ENCODE results near the gene FXYD6. TPM values are rescaled to one million over a fixed set of nuclear protein-coding genes. Genes with fewer than 3 reads are reported as not detected.

The FXYD6 gene
- total and polyA plus RNA-seq, 11 donors: 24.6 to 54.0 (median 39.5) TPM

DNA sequence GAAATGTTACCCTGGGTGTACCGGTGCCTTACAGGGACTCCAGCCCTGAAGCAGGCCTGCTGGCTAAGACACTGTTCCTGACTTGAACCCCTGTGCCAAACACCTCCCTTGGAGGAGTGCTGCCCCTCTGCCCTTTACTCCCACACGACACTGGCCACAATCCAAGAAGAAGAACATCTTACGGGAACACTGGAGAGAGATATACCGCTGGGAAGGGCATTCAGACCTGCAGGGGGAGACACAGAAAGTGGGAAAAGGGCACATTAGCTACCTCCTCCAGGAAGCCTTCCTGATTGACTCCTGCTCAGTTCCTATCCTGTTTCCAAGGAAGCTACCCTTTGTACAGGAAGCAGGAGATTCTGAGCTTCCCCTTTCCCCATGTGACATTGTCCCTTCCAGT lies 34.1 kb upstream of the FXYD6 start:
- Histone ChIP-seq H3K36me3 (no peaks in the 10 kb centered on the region), H3K27ac (no peak overlapping the region), H3K4me1 (peaks cover 0 to 8% (median 0%) of the 10 kb centered on the region in 12 donors), H3K4me3 (no peak overlapping the region), H3K27me3 (peaks cover 0 to 2% (median 0%) of the 10 kb centered on the region in 9 donors), H3K9me3 (no peaks in the 10 kb centered on the region)
- TF ChIP-seq, protein P1, sequence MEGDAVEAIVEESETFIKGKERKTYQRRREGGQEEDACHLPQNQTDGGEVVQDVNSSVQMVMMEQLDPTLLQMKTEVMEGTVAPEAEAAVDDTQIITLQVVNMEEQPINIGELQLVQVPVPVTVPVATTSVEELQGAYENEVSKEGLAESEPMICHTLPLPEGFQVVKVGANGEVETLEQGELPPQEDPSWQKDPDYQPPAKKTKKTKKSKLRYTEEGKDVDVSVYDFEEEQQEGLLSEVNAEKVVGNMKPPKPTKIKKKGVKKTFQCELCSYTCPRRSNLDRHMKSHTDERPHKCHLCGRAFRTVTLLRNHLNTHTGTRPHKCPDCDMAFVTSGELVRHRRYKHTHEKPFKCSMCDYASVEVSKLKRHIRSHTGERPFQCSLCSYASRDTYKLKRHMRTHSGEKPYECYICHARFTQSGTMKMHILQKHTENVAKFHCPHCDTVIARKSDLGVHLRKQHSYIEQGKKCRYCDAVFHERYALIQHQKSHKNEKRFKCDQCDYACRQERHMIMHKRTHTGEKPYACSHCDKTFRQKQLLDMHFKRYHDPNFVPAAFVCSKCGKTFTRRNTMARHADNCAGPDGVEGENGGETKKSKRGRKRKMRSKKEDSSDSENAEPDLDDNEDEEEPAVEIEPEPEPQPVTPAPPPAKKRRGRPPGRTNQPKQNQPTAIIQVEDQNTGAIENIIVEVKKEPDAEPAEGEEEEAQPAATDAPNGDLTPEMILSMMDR (IDR thresholded peaks at IDR 0.05): no peak
- no peak for TF ChIP-seq POLR2A (IDR thresholded peaks at IDR 0.05)
- DNase-seq: no peak
- 55 to 81% (median 60%) methylated on average over 4 of the region's 4 CpGs for WGBS, 4 donors
- intact Hi-C loops (cut with DNase I): no loop called here
- no peak for ATAC-seq

DNA sequence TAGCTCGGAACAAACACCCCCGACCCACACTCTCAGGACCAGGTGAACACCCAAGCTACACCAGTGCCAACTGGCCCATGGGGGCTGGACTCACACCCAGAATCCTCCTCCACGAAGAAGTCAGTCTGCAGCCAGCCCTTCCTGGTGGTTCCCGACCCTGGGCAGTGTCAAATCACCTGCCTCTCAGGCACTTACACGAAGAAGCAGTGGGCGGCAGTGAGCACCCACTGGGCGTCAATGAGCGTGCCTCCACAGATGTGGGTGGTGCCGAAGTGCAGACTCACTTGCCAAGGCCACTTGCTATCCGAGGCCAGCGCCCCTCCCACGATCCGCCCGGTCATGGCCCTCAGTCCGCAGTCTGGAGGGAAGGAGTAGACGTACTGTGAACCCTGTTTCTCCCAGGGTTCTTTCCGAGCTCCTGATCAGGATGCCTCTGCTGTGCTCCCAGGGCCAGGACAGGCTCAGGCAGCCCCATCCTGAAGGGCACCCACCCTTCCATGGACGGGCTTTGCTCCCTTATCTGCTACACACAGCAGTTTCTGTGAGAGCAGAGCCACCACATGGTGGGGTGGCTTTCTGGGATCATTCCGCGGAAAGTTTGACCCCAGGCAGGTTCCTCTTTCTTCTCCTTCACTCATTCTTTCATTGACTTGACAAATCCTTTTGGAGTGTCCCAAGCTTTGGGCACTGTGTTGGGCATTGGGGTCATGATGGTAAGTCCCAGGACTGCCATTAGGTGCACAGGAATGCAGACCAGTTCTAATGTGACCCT lies 33.3 kb upstream of the FXYD6 start:
- DNase-seq (no peak), ATAC-seq (no peak)
- Histone ChIP-seq H3K4me3 (no peak overlapping the region), H3K4me1 (peaks cover 0 to 8% (median 0%) of the 10 kb centered on the region in 12 donors), H3K27ac (no peak overlapping the region), H3K36me3 (no peaks in the 10 kb centered on the region), H3K9me3 (no peaks in the 10 kb centered on the region), H3K27me3 (peaks cover 0 to 2% (median 0%) of the 10 kb centered on the region in 9 donors)
- 88 to 94% (median 92%) methylated on average over 20 of the region's 20 CpGs for WGBS, 4 donors
- TF ChIP-seq, protein P1 (IDR thresholded peaks at IDR 0.05): no peak
- no peak for TF ChIP-seq POLR2A (IDR thresholded peaks at IDR 0.05)
- intact Hi-C loops (cut with DNase I): loop anchor here in 1 of 10 donors (5.0 kb wide), 1 partner anchor 67 kb away; no protein-coding TSS in a partner anchor

GRCh38 chr11:117908959-117909610 lies 32.6 kb upstream of the FXYD6 start:
- WGBS, 4 donors: 73 to 87% (median 79%) methylated on average over 4 of the region's 4 CpGs
- Histone ChIP-seq H3K9me3 (no peaks in the 10 kb centered on the region), H3K4me1 (peaks cover 0 to 8% (median 0%) of the 10 kb centered on the region in 12 donors), H3K27ac (no peak overlapping the region), H3K4me3 (no peak overlapping the region), H3K36me3 (no peaks in the 10 kb centered on the region), H3K27me3 (peaks cover 0 to 2% (median 0%) of the 10 kb centered on the region in 9 donors)
- ATAC-seq (no peak), DNase-seq (no peak)
- intact Hi-C loops (cut with DNase I): loop anchor here in 1 of 10 donors (5.0 kb wide), 1 partner anchor 67 kb away; no protein-coding TSS in a partner anchor
- no peak for TF ChIP-seq POLR2A (IDR thresholded peaks at IDR 0.05)
- TF ChIP-seq, protein P1 (IDR thresholded peaks at IDR 0.05): no peak
